ENCODE data around the gene NBEAL2.

Gene NBEAL2

DNA sequence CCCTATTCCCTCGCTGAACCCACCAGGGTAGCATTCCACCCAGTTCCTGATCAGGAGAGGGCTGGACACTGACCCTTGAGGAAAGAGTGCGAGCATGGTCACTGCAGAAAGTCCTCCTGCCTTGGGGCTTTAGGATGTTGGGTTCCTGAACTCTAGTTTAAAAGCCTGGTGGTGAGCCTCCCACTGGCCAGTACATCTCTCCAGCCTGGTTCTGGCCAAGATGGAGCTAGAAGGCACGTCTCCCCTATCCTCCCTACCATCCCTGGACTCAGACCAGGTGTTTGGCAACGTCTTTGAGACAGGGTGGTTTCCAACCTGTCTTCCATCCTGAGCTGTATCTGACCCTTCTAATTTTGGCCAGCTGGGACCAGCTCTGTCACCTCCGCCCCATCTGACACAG is 31.4 kb downstream of the NBEAL2 start:
- TF ChIP-seq, protein P1, sequence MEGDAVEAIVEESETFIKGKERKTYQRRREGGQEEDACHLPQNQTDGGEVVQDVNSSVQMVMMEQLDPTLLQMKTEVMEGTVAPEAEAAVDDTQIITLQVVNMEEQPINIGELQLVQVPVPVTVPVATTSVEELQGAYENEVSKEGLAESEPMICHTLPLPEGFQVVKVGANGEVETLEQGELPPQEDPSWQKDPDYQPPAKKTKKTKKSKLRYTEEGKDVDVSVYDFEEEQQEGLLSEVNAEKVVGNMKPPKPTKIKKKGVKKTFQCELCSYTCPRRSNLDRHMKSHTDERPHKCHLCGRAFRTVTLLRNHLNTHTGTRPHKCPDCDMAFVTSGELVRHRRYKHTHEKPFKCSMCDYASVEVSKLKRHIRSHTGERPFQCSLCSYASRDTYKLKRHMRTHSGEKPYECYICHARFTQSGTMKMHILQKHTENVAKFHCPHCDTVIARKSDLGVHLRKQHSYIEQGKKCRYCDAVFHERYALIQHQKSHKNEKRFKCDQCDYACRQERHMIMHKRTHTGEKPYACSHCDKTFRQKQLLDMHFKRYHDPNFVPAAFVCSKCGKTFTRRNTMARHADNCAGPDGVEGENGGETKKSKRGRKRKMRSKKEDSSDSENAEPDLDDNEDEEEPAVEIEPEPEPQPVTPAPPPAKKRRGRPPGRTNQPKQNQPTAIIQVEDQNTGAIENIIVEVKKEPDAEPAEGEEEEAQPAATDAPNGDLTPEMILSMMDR (IDR thresholded peaks at IDR 0.05; ENCODE audit: low read depth, low read length): no peak
- DNase-seq (ENCODE audit: extremely low read depth, low read depth): no peak

DNA sequence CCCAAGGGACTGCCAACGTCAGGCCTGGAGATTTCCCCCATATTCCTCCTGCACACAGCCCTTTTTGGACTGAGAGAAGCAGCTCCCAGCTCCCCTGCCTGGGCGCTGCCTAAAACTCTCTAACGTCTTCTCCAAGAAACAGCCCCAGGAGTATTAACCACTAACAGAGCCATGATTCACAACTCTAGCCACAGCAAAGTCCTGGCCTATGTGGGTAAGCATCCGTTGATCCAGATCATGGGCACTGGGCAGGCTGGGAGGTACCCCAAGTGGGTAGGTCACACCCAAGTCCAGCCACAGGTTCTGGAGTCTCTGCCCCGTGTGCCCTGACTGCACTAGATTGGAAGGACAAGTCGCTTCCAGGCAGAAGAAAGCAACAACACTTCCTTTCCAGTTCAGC is 31.9 kb downstream of the NBEAL2 start:
- DNase-seq (ENCODE audit: extremely low read depth, low read depth): no peak
- TF ChIP-seq, protein P1 (IDR thresholded peaks at IDR 0.05; ENCODE audit: low read depth, low read length): no peak

DNA sequence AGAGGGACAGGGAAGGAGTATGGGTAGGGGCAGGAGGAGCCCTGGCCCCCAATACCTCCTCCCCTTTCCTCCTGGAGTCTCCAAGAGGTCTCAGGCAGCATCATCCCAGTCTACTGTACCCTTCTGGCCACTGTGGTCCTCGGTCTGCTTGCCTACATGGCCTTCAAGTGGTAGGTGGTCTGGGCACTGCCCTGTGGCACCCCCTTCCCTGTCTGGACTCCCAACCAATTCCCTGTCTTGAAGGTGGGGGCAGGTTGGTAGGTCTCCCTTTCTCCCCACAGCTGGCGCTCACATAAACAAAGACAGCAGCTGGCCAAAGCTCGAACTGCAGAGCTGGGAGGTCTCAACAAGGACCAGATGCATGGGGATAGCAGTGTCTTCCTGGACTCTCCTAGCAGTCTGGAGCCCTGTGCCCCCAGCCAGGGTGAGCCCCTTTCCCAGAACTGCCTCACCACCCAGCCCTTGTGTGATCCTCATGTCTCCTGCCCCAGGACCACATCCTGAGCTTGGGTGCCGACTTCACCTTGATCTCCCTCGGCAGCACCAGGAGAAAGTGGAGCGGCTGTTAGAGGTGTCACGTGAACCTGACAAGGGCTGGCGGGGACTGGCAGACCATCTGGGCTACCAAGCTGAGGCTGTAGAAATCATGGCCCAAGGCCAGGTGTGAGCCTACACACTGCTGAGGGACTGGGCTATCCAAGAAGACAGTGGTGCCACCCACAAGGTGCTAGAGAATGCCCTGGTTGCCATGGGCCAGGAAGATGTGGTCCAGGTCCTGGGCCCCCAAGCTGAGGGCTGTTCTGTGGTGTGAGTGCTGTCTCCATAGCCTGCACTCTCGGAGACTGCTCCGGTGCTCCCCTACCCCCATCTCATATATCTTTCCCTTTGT is 33.1 kb downstream of the NBEAL2 start:
- no peak for DNase-seq (ENCODE audit: extremely low read depth, low read depth)
- TF ChIP-seq, protein P1 (IDR thresholded peaks at IDR 0.05; ENCODE audit: low read depth, low read length): no peak

DNA sequence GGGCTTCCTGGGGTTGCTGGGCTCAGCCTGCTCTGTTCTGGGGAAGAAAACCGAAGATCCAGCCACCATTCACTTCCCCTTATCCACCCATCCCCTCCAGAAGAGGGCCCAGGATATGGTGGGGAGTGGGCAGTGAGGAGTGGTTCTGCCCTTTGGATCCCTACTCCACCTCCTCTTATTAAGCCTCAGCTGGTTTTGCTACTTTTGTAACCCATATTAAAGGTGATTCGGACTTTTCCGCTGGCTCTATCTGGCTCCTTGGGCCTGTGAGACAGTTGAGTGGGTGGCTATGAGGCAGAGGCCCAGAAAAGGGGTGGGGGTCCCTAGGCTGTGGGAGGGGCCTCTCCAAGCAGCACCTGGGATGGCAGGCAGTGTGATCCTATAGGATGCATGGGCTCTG is 33.8 kb downstream of the NBEAL2 start:
- TF ChIP-seq, protein P1 (IDR thresholded peaks at IDR 0.05; ENCODE audit: low read depth, low read length): no peak
- no peak for DNase-seq (ENCODE audit: extremely low read depth, low read depth)

DNA sequence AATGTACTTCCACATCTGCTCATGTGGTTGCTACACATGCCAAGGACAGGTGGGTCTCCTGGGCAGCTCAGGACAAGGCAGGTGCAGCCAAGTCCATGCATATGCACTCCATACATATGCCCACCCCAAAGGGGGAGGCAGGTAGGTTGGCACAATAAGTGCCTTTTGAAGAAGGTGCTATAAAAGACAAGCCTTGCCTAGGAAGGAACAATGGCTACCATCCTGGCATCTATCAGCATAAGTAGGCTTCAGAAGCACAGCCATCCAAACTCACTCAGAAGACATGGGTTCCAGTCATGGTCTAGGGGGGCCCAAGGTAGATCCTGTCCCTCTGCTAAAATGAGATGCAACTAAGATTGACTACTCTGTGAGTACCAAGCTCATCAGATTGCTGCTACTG is 34.6 kb downstream of the NBEAL2 start:
- TF ChIP-seq, protein P1 (IDR thresholded peaks at IDR 0.05; ENCODE audit: low read depth, low read length): no peak
- DNase-seq (ENCODE audit: extremely low read depth, low read depth): no peak

DNA sequence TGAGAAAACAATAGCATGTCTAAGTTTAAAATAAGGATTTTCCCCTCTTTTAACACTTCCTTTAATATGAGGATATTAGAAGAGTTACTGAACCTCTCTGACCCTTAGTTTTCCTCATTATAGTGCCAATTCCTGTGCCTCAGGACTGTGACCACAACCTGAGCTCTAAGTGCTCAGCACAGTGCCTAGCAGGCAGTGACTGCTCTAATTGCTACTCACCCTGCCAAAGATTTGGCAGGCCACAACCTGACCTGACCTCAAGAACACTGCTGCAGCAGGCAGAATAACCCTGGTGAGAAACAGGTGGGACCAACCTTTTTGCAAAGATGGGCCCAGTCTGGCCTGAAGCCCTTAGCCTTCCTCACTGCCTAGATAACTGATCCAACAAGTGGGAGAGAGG is 35.7 kb downstream of the NBEAL2 start:
- no peak for DNase-seq (ENCODE audit: extremely low read depth, low read depth)
- TF ChIP-seq, protein P1 (IDR thresholded peaks at IDR 0.05; ENCODE audit: low read depth, low read length): no peak

DNA sequence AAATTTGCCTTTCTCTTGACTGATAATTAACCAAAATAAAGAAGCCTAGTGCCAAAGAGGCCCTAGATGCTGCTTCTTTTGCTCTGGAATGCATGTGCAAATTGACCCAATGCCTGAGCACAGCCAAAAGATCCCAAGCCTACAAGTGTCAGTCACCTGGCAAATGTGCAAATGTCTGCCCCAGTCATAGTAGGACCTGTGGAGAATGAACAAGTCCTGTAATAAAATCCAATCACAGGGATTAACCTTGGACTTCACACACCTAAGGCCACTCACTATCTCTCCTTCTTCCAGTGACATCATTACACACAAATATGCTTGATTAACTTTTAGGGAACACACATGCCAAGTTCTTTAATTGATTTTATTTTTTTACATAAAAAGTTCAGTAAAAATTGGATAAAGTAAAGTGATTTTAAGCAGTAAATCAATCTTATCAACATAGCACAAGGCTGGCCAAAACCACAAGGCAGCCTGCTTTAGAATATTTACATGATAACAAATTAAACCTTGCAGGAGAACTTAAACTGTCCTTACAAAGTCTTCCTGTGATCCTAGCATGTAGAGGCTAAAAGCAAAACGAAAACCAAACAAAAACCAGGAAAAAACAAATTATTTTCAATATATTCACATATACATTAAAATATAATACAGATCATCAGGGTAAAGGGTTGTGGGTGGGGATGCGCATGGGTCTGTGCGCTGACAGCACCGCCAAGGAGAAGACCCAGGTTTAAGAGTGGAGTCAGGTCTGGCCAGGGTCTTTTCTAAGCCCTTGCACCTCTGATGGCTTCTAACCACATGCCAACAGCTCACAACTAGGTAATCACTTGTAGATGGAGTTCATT is 36.8 kb downstream of the NBEAL2 start:
- DNase-seq (ENCODE audit: extremely low read depth, low read depth): no peak

More for the DNA sequence above, 36.8 kb downstream of the NBEAL2 start:
- TF ChIP-seq, protein P1 (IDR thresholded peaks at IDR 0.05; ENCODE audit: low read depth, low read length): no peak
